Panc1 (cell line): Measurements from ENCODE around the gene TMEM219.

Source experiments
- CTCF ChIP-seq: fragments of 450-650 bp; IDR thresholded peaks from 2 replicates; pipeline ENCODE4 v1.5.1; 2017; ENCODE audit warnings: mild to moderate bottlenecking
- POLR2AphosphoS5 ChIP-seq: IDR thresholded peaks from 2 replicates; pipeline ENCODE4 v1.6.1; 2012; ENCODE audit warnings: mild to moderate bottlenecking, low read depth, low read length, moderate library complexity
- TF ChIP-seq, protein P1 (sequence below), 2 experiments: IDR thresholded peaks; 2 replicates each; pipeline ENCODE4 v1.6.1; 2011 to 2012; ENCODE audit warnings: low read depth in 2 of 2, control low read depth in 1 of 2, low read length in 1 of 2, mild to moderate bottlenecking in 1 of 2, moderate library complexity in 1 of 2; ENCODE audit not compliant: insufficient read depth in 1 of 2

- TF ChIP-seq CTCF = no peak
- no peak for TF ChIP-seq POLR2AphosphoS5
- TF ChIP-seq, protein P1, sequence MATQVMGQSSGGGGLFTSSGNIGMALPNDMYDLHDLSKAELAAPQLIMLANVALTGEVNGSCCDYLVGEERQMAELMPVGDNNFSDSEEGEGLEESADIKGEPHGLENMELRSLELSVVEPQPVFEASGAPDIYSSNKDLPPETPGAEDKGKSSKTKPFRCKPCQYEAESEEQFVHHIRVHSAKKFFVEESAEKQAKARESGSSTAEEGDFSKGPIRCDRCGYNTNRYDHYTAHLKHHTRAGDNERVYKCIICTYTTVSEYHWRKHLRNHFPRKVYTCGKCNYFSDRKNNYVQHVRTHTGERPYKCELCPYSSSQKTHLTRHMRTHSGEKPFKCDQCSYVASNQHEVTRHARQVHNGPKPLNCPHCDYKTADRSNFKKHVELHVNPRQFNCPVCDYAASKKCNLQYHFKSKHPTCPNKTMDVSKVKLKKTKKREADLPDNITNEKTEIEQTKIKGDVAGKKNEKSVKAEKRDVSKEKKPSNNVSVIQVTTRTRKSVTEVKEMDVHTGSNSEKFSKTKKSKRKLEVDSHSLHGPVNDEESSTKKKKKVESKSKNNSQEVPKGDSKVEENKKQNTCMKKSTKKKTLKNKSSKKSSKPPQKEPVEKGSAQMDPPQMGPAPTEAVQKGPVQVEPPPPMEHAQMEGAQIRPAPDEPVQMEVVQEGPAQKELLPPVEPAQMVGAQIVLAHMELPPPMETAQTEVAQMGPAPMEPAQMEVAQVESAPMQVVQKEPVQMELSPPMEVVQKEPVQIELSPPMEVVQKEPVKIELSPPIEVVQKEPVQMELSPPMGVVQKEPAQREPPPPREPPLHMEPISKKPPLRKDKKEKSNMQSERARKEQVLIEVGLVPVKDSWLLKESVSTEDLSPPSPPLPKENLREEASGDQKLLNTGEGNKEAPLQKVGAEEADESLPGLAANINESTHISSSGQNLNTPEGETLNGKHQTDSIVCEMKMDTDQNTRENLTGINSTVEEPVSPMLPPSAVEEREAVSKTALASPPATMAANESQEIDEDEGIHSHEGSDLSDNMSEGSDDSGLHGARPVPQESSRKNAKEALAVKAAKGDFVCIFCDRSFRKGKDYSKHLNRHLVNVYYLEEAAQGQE (IDR thresholded peaks at IDR 0.05; ENCODE audit: insufficient read depth in 1 of 2, low read depth in 2 of 2, low read length in 1 of 2) = no peak
Observed at GRCh38 chr16:29963021-29963743, 1.3 kb downstream of the TMEM219 start.
